Activated naive CD4-positive, alpha-beta T cell treated with anti-CD3 and anti-CD28 coated beads, Interleukin-2, amount 50 U/mL, for 72 hours (primary cell): ENCODE measurements around the gene TGM2. TPM values are rescaled to one million over a fixed set of nuclear protein-coding genes. Genes with fewer than 3 reads are reported as not detected.

ENCODE experiments used
- ATAC-seq, 2 donors: fragments of 150-1000 bp; cut with Tn5 transposase; 2 replicates each; pipeline ENCODE4 v1.10.0; 2021; ENCODE audit warnings: mild to moderate bottlenecking in 2 of 2, moderate library complexity in 2 of 2
- DNase-seq, 2 donors: peaks; one replicate each; pipeline ENCODE4 v3.0.0; 2021 to 2022; ENCODE audit warnings: low spot score in 2 of 2
- H3K27ac Mint-ChIP-seq, 2 donors: one replicate each; pipeline ENCODE4 v1.8.0; 2022; ENCODE audit warnings: mild to moderate bottlenecking in 2 of 2, mixed read lengths in 2 of 2
- H3K36me3 Mint-ChIP-seq, 2 donors: one replicate each; pipeline ENCODE4 v1.8.0; 2022; ENCODE audit warnings: mixed read lengths in 2 of 2
- H3K9me3 Mint-ChIP-seq, 2 donors: one replicate each; pipeline ENCODE4 v1.8.0; 2022; ENCODE audit warnings: mixed read lengths in 2 of 2
- total RNA-seq, 2 donors: library from RNA; stranded (reverse); gene quantifications; one replicate each; pipeline ENCODE4 v1.2.3, GENCODE V29; 2022

Gene TGM2
- total RNA-seq, 2 donors from 2014 or later = 0.10 TPM; not detected in 1

DNA sequence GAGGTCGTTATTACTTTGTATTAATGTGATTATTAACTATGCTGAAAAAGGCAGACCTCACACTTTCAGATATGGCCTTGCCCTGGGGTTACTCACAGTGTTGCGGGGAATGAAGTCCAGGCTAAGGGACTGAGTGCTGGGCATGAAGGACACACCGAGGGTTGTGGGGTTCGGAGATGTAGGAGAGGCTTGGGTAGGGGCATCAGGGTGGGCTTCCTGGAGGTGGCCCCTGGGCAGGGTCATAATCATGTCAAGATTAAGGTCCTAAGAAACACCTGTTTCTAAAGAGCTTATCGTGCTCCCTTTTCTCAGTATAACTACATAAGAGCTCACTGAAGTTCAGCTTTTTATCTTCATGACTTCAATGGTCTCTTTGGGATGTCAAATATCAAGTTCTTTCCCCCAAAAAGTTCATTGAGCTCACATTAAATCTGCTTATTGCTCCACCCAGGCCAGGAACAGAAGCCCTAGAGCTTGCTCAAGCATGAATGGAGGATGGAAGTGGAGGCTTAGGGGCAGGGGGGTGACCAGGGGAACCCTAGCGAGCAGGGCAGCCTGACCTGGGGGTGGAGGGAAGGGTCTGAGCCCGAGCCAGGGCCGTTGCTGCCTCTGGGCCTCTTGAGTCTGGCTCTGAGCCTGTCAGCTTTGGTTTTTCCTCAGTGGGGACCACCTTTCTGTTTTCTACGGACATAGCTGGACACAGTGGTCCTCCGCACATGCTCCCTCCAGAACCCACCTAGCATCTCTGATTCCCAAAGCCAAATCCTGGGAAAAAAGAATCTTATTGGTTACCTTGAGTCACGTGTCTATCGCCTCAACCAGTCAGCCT lies 37.3 kb upstream of the TGM2 start:
- H3K36me3 Mint-ChIP-seq = no peaks in the 10 kb centered on the region
- DNase-seq (peak in 1 of 2 donors; percentile 34), ATAC-seq (no peak)
- H3K9me3 Mint-ChIP-seq = no peaks in the 10 kb centered on the region
- H3K27ac Mint-ChIP-seq = no peak overlapping the region

GRCh38 chr20:38201356-38201755 lies 36.3 kb upstream of the TGM2 start:
- Mint-ChIP-seq H3K27ac (no peak overlapping the region), H3K9me3 (no peaks in the 10 kb centered on the region), H3K36me3 (no peaks in the 10 kb centered on the region)
- ATAC-seq = no peak
- peak in 1 of 2 donors; percentile 18 for DNase-seq

DNA sequence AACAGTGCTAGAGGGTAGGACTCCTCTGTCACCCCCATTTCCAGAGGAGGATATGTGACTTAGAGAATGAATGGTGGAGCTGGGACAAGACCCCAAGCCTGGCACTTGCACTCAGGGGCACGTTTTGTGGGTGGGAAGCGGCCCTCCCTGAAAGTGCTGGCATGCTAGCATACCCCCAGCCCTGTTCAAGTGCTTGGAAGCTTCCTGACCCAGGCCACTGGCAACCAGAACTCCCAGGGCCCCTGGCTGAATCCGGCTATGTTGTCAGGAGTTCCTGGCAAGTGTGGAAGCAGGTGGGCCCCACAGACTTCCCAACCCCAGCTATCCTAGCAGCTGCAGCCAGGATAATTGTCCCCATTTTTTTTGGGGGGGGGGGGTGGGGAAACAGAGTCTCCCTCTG lies 35.6 kb upstream of the TGM2 start:
- ATAC-seq (no peak), DNase-seq (peak in 1 of 2 donors; percentile 23)
- H3K36me3 Mint-ChIP-seq = no peaks in the 10 kb centered on the region
- H3K9me3 Mint-ChIP-seq = no peaks in the 10 kb centered on the region
- no peak overlapping the region for H3K27ac Mint-ChIP-seq

- no peak overlapping the region for H3K27ac Mint-ChIP-seq
- no peaks in the 10 kb centered on the region for H3K9me3 Mint-ChIP-seq
- no peaks in the 10 kb centered on the region for H3K36me3 Mint-ChIP-seq
- no peak for ATAC-seq
- DNase-seq = peak in 1 of 2 donors; percentile 21
These were observed 34.7 kb upstream of the TGM2 start for GRCh38 chr20:38199501-38200390.

GRCh38 chr20:38198238-38198861 lies 33.3 kb upstream of the TGM2 start:
- H3K9me3 Mint-ChIP-seq = peaks cover 0 to 7% of the 10 kb centered on the region in 2 donors
- ATAC-seq (no peak), DNase-seq (no peak)
- no peaks in the 10 kb centered on the region for H3K36me3 Mint-ChIP-seq
- H3K27ac Mint-ChIP-seq = no peak overlapping the region

GRCh38 chr20:38197619-38198018 lies 32.5 kb upstream of the TGM2 start:
- no peak overlapping the region for H3K27ac Mint-ChIP-seq
- ATAC-seq = no peak
- H3K9me3 Mint-ChIP-seq = peaks cover 0 to 7% of the 10 kb centered on the region in 2 donors
- no peak for DNase-seq
- H3K36me3 Mint-ChIP-seq = no peaks in the 10 kb centered on the region

DNA sequence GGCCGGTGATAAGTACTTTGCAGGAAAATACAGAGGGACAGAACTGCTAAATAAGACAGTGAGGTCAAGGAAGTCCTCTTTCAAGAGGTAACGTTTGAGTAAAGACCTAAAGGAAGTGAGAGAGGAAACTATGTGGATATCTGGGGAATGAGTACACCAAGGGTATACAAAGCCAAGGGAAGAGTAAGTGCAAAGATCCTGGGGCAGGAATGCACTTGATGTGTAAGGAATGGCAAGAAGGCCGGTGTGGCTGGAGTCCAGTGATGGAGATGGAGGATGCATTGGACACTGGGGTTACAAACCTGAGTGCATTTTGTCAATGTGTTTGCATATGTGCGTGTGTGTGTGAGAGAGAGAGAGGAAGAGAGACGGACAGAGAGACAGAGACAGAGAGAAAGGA lies 32.1 kb upstream of the TGM2 start:
- Mint-ChIP-seq H3K9me3 (peaks cover 0 to 7% of the 10 kb centered on the region in 2 donors), H3K27ac (no peak overlapping the region), H3K36me3 (no peaks in the 10 kb centered on the region)
- DNase-seq (no peak), ATAC-seq (no peak)

GRCh38 chr20:38196592-38196991 lies 31.5 kb upstream of the TGM2 start:
- ATAC-seq (no peak), DNase-seq (no peak)
- Mint-ChIP-seq H3K36me3 (no peaks in the 10 kb centered on the region), H3K9me3 (peaks cover 0 to 7% of the 10 kb centered on the region in 2 donors), H3K27ac (no peak overlapping the region)

DNA sequence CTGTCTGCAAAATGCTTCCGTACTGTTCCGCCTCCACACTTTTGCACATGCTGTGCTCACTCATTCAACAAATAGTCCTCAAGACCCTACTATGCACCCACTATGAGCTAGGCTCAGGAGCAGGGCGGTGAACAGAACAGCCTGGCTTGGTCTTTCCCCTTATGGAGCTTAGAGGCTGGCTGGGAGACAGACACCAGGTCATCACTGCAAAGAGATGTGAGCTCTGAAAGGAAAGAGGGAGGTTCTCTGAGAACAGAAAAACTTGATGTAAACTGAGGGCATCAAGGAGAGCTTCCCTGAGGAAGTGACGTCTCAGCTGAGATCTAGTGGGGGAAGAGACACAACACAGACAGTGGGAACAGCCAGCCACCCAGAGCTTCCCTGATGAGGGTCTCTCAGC lies 31.0 kb upstream of the TGM2 start:
- DNase-seq (no peak), ATAC-seq (no peak)
- peaks cover 0 to 7% of the 10 kb centered on the region in 2 donors for H3K9me3 Mint-ChIP-seq
- no peaks in the 10 kb centered on the region for H3K36me3 Mint-ChIP-seq
- no peak overlapping the region for H3K27ac Mint-ChIP-seq

DNA sequence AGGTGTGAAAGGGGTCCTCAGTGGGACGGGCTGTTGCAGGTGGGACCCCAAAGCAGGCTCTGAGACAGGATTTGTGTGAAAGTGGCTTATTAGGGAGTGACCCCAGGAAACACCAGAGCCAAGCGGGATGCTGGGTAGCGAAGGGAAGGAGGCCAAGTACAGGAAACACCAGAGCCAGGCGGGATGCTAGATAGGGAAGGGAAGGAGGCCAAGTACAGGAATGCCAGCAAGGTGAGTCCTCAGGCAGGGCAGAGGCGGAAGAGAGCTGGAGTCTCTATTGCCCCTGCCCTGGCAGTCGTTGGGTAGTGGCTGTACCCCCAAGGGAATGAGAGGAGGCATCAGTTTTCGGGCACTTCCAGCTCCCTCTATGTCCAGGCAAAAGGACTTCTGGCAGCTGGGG lies 30.5 kb upstream of the TGM2 start:
- Mint-ChIP-seq H3K9me3 (peaks cover 0 to 7% of the 10 kb centered on the region in 2 donors), H3K27ac (no peak overlapping the region), H3K36me3 (no peaks in the 10 kb centered on the region)
- no peak for ATAC-seq
- DNase-seq = no peak

- Mint-ChIP-seq H3K9me3 (peaks cover 0 to 7% of the 10 kb centered on the region in 2 donors), H3K27ac (peak overlapping the region in 1 of 2 donors; percentile 56), H3K36me3 (no peaks in the 10 kb centered on the region)
- ATAC-seq (no peak), DNase-seq (no peak)
These were observed 30.0 kb upstream of the TGM2 start for GRCh38 chr20:38194971-38195504.

- no peak for DNase-seq
- H3K36me3 Mint-ChIP-seq = no peaks in the 10 kb centered on the region
- ATAC-seq = no peak
- no peak overlapping the region for H3K27ac Mint-ChIP-seq
- H3K9me3 Mint-ChIP-seq = peaks cover 0 to 7% of the 10 kb centered on the region in 2 donors
These were observed 28.6 kb upstream of the TGM2 start for GRCh38 chr20:38193586-38194105.

- Mint-ChIP-seq H3K27ac (no peak overlapping the region), H3K36me3 (no peaks in the 10 kb centered on the region), H3K9me3 (peaks cover 0 to 7% of the 10 kb centered on the region in 2 donors)
- DNase-seq (no peak), ATAC-seq (no peak)
These were observed 27.3 kb upstream of the TGM2 start for GRCh38 chr20:38192323-38192885.

DNA sequence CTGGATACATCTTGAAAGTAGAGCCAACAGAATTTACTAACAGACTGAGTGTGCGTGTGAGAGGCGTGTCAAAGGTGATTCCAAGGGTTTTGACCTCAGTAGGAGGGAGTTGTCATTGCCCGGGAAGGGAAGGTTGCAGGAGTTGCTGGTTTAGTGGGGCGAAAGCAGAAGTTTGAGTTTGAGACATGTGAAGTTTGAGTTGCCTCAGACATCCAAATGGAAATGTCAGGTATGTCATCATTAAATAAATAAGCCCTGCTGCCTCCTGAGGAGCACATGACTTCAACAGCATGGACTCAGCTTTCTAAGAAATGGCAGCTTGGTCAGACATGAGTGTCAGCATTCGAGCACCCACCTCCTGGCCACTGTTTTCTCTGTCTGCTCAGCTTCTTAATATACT lies 26.6 kb upstream of the TGM2 start:
- Mint-ChIP-seq H3K36me3 (no peaks in the 10 kb centered on the region), H3K27ac (peak overlapping the region in 1 of 2 donors; percentile 13), H3K9me3 (peaks cover 0 to 7% of the 10 kb centered on the region in 2 donors)
- DNase-seq (no peak), ATAC-seq (no peak)

DNA sequence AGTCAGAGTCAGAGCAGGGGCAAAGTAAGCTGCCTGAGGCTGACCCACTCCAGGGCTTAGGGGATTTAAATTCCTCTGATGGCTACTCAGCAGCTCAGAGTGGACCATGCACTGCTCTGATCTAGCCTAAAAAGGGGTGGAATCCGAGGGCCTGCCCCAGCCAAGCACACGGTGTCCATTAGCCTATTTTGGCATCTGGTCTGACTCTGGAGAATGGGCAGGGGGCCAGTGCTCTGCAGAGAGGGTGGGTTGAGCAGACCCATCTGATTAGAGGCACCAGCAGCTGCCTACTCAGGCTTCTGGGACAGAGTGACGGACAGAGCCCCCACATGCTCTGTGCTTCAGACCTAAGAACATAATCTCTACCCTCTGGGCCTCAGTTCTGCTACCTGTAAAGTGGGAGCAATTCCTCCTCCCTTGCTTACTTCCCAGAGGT lies 25.9 kb upstream of the TGM2 start:
- Mint-ChIP-seq H3K9me3 (peaks cover 0 to 7% of the 10 kb centered on the region in 2 donors), H3K27ac (peak overlapping the region in 1 of 2 donors; percentile 13), H3K36me3 (no peaks in the 10 kb centered on the region)
- ATAC-seq (no peak), DNase-seq (no peak)

GRCh38 chr20:38190166-38190565 lies 25.1 kb upstream of the TGM2 start:
- ATAC-seq (no peak), DNase-seq (no peak)
- H3K9me3 Mint-ChIP-seq = peaks cover 0 to 7% of the 10 kb centered on the region in 2 donors
- H3K36me3 Mint-ChIP-seq = no peaks in the 10 kb centered on the region
- no peak overlapping the region for H3K27ac Mint-ChIP-seq
